ENCODE data around the gene MICU1. TPM values are rescaled to one million over a fixed set of nuclear protein-coding genes. Genes with fewer than 3 reads are reported as not detected.
"Not testable (repeated sequence)": the region's sequence is repeated elsewhere in the genome, so short reads cannot be mapped to it uniquely, and the experiment has no call there.

MICU1 gene
- 28.9 and 34.4 TPM in 2 replicates for total RNA-seq (2014; rRNA removed; shearing (Covaris generic))
- 33.6 and 37.0 TPM in 2 replicates for polyA plus RNA-seq (2015; cell fraction: cytosol; rRNA removed)
- polyA plus RNA-seq (2015; cell fraction: nucleus; rRNA removed): 29.7 and 31.9 TPM in 2 replicates

- peak; percentile 93 for DNase-seq (ENCODE audit: low read depth)
These were observed at the start of gene MICU1 for GRCh38 chr10:72625608-72626443. Gene MICU1, minus strand, starts transcription at chr10:72626079. Its CDS starts 59,286 bp downstream, at chr10:72566793.

DNA sequence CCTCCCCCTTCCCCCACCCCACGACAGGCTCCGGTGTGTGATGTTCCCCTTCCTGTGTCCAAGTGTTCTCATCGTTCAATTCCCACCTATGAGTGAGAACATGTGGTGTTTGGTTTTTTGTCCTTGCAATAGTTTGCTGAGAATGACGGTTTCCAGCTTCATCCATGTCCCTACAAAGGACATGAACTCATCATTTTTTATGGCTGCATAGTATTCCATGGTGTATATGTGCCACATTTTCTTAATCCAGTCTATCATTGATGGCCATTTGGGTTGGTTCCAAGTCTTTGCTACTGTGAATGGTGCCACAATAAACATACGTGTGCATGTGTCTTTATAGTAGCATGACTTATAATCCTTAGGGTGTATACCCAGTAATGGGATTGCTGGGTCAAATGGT is 48.3 kb upstream of the MICU1 start:
- not testable (repeated sequence) for DNase-seq (ENCODE audit: low read depth)

DNA sequence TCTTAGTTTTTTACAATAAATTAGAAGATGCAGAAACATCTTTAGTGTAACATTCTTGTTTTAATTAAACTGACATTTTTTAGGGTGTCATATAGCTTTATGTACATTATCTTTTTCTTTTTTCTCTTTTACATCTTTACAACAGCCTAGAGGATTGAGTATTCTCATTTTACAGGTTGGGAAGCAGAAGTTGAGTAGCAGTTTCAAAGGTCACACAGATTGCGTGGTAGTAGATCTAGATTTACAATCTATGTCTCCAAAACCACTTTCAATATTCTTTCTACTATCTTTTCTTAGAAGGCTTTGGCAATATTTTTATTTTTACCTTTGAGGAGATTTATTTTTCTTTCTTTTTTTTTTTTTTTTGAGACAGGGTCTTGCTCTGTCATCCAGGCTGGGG is 47.4 kb upstream of the MICU1 start:
- no peak for DNase-seq (ENCODE audit: low read depth)

DNA sequence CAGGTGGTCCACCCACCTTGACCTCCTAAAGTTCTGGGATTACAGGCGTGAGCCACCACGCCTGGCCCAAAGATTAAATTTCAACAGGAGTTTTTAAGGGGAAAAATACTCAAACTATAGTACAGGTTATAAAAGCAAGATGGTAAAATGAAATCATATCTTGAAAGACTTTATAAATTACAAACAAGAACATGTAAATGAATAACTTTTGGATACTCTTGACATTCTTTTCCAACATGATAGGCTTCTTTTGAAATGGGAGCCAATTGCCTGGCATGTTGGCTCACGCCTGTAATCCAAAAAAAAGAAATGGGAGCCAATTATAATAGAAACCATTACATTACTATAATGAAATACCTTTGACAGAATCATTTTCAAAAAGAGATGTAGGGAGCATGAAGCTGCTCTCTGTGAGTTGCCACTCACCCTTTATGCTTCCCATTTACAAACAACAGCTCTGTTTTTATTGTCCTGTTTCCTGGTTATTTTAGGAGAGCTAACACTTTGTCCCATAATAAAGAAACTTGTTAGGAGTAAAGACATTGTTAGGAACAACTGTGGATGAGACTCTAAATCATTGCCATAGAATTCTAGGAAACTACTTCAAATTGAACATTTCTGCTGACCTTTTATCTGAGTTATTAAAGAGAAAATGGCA is 41.5 kb upstream of the MICU1 start:
- no peak for DNase-seq (ENCODE audit: low read depth)

DNA sequence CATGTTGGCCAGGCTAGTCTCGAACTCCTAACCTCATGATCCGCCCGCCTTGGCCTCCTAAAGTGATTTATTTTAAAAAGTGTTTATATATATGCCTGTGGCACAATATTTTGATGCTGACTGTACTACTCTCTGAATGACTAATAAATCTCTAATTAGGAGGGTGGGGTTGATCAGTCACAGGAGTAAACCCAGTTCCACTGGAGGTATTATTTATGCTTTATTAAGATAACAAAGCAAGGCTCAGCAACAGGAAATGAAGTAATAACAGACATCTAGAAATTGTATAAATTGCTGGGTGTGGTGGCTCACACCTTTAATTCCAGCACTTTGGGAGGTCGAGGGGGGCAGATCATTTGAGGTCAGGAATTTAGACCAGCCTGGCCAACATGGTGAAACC is 40.0 kb upstream of the MICU1 start:
- DNase-seq (ENCODE audit: low read depth): peak; percentile 11

DNA sequence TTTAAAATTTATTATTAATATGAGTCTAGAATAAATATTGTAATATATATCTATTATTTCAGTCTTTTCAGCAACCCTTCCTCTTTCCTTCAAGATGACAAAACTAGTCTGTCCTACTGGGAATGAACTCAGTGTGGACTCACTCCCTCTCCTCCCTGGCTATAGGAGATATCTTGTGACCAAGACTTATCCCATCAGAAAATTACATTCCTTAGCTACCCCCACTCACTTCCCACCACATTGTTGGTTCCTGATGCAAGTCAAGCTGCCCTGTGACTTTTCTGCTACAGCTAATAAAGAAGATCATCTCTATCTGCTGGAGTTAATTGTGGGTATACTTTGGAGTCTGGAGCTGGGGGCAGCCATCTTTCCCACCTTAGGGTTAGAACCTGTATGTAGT is 38.1 kb upstream of the MICU1 start:
- DNase-seq (ENCODE audit: low read depth): no peak

GRCh38 chr10:72661431-72661830 is 35.6 kb upstream of the MICU1 start:
- no peak for DNase-seq (ENCODE audit: low read depth)

GRCh38 chr10:72660220-72660619 is 34.3 kb upstream of the MICU1 start:
- DNase-seq (ENCODE audit: low read depth): no peak

GRCh38 chr10:72659694-72660093 is 33.8 kb upstream of the MICU1 start:
- DNase-seq (ENCODE audit: low read depth): peak; percentile 31

- DNase-seq (ENCODE audit: low read depth): no peak
These were observed 33.0 kb upstream of the MICU1 start for GRCh38 chr10:72658696-72659400.

DNA sequence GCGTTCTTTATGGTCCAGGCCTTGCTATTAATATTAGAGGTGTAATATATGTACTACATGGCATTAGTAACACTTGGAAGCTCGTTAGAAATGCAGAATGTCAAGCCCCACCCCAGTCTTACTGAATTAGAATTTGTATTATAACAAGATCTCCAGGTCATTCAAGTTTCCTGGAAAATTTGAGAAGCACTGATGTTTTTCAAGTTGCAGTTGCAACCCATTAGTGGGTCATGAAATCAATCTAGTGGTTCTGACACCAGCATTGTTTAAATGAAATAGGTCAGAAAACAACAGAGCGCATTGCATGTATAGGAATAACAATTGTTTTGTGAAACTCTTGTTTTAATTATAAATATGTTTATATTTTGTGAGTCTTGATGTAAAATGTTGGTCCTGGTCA is 28.8 kb upstream of the MICU1 start:
- DNase-seq (ENCODE audit: low read depth): no peak

- no peak for DNase-seq (ENCODE audit: low read depth)
These were observed 27.7 kb upstream of the MICU1 start for GRCh38 chr10:72653383-72654096.

DNA sequence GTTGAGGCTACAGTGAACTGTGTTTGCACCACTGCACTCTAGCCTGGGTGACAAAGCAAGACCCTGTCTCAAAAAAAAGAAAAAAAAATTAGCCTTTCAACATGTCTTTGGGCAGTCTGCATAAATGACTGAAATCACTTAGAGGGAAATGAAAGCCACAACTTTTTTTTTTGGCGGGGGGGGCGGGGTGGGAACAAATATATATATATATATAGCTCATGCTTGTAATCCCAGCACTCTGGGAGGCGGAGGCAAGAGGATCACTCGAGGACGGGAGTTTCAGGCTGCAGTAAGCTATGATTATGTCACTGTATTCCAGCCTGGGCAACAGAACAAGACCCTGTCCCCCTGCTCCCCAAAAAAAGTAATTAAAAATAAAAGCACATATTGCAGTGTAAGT is 23.4 kb upstream of the MICU1 start:
- DNase-seq (ENCODE audit: low read depth): no peak

- DNase-seq (ENCODE audit: low read depth): no peak
These were observed 22.4 kb upstream of the MICU1 start for GRCh38 chr10:72648301-72648700.

GRCh38 chr10:72646971-72647370 is 21.1 kb upstream of the MICU1 start:
- not testable (repeated sequence) for DNase-seq (ENCODE audit: low read depth)

DNA sequence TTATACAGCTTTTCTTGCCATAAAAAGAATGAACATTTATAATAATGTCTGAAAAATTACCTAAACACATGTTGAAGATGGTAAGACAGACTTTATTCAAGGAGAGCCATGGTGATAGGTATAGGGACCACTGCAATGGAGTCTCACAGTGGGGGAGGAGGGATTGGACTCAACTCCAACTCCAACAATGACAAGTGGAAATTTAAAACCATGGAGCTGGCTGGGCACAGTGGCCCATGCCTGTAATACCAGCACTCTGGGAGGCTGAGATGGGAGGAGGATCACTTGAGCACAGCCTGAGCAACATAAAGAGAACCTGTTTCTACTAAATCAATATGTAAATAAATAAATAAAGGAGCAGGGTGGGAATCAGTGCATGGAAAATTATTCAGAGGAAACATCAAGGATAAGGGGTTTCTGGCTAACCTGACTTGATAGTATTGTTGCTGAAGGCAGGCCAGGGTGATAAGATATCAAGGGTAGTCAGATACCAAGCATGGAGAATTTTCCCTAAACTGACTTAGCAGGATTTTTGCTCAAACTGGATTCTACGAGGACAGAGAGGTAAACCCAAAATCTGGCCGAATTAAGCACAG is 19.5 kb upstream of the MICU1 start:
- no peak for DNase-seq (ENCODE audit: low read depth)

DNA sequence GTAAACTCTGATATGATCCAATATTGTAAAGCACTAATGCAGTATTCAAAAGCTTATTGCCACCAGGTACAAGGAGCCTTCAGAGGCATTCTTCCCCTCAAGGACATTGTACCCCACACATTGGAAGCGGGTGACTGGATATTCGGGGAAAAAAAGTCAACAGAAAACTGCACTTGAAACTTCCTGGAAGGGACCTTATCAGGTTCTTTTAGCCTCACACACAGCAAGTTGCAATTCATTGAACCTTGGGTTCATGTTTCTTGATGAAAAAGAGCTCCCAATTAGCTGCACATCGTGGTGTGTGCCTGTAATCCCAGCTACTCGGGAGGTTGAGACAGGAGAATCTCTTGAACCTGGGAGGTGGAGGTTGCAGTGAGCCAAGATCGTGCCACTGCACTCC is 16.4 kb upstream of the MICU1 start:
- no peak for DNase-seq (ENCODE audit: low read depth)

DNA sequence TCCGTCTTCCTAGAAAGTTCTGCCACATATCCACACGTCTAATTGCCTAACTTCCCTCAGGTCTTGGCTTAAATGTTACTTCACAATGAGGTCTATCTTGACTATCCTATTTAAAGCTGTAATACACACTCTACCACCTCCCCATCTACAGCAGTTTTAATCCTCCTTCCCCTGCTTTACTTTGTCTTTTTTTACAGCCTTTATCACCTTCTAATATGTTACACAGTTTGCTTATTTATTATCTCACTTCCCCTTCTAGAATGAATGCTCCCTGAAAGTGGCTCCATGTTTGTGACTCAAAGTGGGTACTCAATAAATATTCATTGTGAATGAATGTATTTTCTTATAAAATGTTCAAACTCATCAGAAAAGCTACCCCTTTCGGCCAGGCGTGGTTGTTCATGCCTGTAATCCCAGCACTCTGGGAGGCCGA is 13.6 kb upstream of the MICU1 start:
- DNase-seq (ENCODE audit: low read depth): no peak

DNA sequence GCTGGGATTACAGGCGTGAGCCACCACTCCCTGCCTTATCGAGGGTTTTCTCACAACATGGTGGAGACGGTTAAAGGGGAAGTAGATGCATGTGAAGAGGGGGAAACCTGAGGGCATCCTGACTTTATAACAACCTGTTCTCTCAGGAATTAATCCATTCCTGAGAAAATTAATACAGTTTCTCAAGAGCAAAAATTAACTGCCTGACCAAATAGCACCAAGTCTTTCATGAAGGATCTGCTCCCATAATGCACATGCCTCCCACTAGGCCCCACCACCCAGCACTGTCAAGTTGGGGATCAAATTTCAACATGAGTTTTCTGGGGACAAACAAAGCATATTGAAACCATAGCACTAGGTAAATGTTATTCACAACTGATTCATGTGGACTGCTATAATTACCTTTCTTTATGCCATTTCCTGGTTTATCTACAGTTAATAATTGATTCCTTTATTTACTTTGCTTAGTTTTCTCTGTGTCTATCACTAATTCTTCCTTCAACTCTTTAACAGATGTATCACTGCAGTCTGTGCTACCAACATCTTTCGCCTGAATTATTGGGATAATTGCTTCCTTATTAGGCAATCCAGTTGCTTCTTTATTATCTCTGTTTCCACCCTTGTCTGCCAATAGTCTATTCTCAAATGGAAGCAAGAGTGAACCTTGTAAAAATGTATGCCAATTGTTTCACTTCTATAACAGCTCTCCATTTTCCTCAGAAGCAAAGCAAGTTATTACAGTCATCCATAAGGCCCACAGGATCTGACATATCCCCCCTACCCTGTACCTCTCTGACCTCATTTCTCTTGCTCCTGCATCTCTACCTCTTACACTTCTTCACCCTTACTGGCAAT is 12.9 kb upstream of the MICU1 start:
- DNase-seq (ENCODE audit: low read depth): peak; percentile 3

GRCh38 chr10:72637398-72637857 is 11.5 kb upstream of the MICU1 start:
- DNase-seq (ENCODE audit: low read depth): peak; percentile 82

All from HT1080 (cell line).